HEK293 (cell line): ENCODE measurements around the gene PEX7.

Experiments used
- MZF1 ChIP-seq: fragments of 450-650 bp; formaldehyde crosslinking; IDR thresholded peaks from 2 replicates; pipeline ENCODE4 v1.5.1; 2017; ENCODE audit warnings: missing biosample characterization, missing genetic modification characterization, borderline replicate concordance
- YY2 ChIP-seq: fragments of 450-650 bp; formaldehyde crosslinking; IDR thresholded peaks from 2 replicates; pipeline ENCODE4 v1.5.1; 2016; ENCODE audit warnings: missing biosample characterization, missing genetic modification characterization
- ZFP3 ChIP-seq: fragments of 450-650 bp; formaldehyde crosslinking; IDR thresholded peaks from 2 replicates; pipeline ENCODE4 v1.5.1; 2016; ENCODE audit warnings: low read depth, missing biosample characterization, missing genetic modification characterization
- ZFP69B ChIP-seq: fragments of 450-650 bp; formaldehyde crosslinking; IDR thresholded peaks from 2 replicates; pipeline ENCODE4 v1.5.1; 2016; ENCODE audit warnings: missing biosample characterization, missing genetic modification characterization
- ZNF132 ChIP-seq: fragments of 450-650 bp; formaldehyde crosslinking; IDR thresholded peaks from 2 replicates; pipeline ENCODE4 v1.5.1; 2017; ENCODE audit warnings: missing biosample characterization, missing genetic modification characterization, borderline replicate concordance
- ZNF16 ChIP-seq: fragments of 450-650 bp; formaldehyde crosslinking; IDR thresholded peaks from 2 replicates; pipeline ENCODE4 v1.5.1; 2016; ENCODE audit warnings: low read depth, missing biosample characterization, missing genetic modification characterization
- ZNF19 ChIP-seq: fragments of 450-650 bp; formaldehyde crosslinking; IDR thresholded peaks from 2 replicates; pipeline ENCODE4; 2016; ENCODE audit warnings: missing biosample characterization, missing genetic modification characterization, low read depth
- ZNF214 ChIP-seq: fragments of 450-650 bp; formaldehyde crosslinking; IDR thresholded peaks from 2 replicates; pipeline ENCODE4 v1.5.1; 2017; ENCODE audit warnings: missing biosample characterization, mild to moderate bottlenecking, missing genetic modification characterization, borderline replicate concordance
- ZNF223 ChIP-seq: fragments of 450-650 bp; formaldehyde crosslinking; IDR thresholded peaks from 2 replicates; pipeline ENCODE4 v1.5.1; 2016; ENCODE audit warnings: missing biosample characterization, missing genetic modification characterization
- ZNF37A ChIP-seq: fragments of 450-650 bp; IDR thresholded peaks from 2 replicates; pipeline ENCODE4 v1.5.1; 2018; ENCODE audit warnings: missing biosample characterization, missing genetic modification characterization
- ZNF416 ChIP-seq: fragments of 450-650 bp; formaldehyde crosslinking; IDR thresholded peaks from 2 replicates; pipeline ENCODE4 v1.5.1; 2016; ENCODE audit warnings: missing biosample characterization, missing genetic modification characterization
- ZNF473 ChIP-seq: fragments of 450-650 bp; formaldehyde crosslinking; IDR thresholded peaks from 2 replicates; pipeline ENCODE4 v1.5.1; 2017; ENCODE audit warnings: missing biosample characterization, missing genetic modification characterization
- ZNF621 ChIP-seq: fragments of 450-650 bp; formaldehyde crosslinking; IDR thresholded peaks from 2 replicates; pipeline ENCODE4 v1.5.1; 2017; ENCODE audit warnings: missing biosample characterization, missing genetic modification characterization
- ZNF623 ChIP-seq: fragments of 450-650 bp; formaldehyde crosslinking; IDR thresholded peaks from 2 replicates; pipeline ENCODE4 v1.5.1; 2016; ENCODE audit warnings: missing biosample characterization, missing genetic modification characterization
- ZNF670 ChIP-seq: fragments of 450-650 bp; formaldehyde crosslinking; IDR thresholded peaks from 2 replicates; pipeline ENCODE4 v1.5.1; 2016; ENCODE audit warnings: missing biosample characterization, missing genetic modification characterization, low read depth
- TF ChIP-seq, protein P1 (sequence below): fragments of 450-650 bp; formaldehyde crosslinking; IDR thresholded peaks from 2 replicates; pipeline ENCODE4 v1.5.1; 2016; ENCODE audit warnings: missing biosample characterization, missing genetic modification characterization
- TF ChIP-seq, protein P2 (sequence below): fragments of 450-650 bp; formaldehyde crosslinking; conservative IDR thresholded peaks from 2 replicates; pipeline ENCODE4 v1.5.1; 2016; ENCODE audit warnings: low read depth, missing biosample characterization, missing genetic modification characterization
- TF ChIP-seq, protein P3 (sequence below): fragments of 450-650 bp; formaldehyde crosslinking; IDR thresholded peaks from 2 replicates; pipeline ENCODE4 v1.5.1; 2016; ENCODE audit warnings: missing biosample characterization, missing genetic modification characterization
- TF ChIP-seq, protein P4 (sequence below): fragments of 450-650 bp; formaldehyde crosslinking; IDR thresholded peaks from 2 replicates; pipeline ENCODE4 v1.5.1; 2016; ENCODE audit warnings: missing biosample characterization, missing genetic modification characterization, borderline replicate concordance
- TF ChIP-seq, protein P5 (sequence below): fragments of 450-650 bp; formaldehyde crosslinking; IDR thresholded peaks from 2 replicates; pipeline ENCODE4 v1.5.1; 2016; ENCODE audit warnings: missing biosample characterization, missing genetic modification characterization

Gene PEX7

DNA sequence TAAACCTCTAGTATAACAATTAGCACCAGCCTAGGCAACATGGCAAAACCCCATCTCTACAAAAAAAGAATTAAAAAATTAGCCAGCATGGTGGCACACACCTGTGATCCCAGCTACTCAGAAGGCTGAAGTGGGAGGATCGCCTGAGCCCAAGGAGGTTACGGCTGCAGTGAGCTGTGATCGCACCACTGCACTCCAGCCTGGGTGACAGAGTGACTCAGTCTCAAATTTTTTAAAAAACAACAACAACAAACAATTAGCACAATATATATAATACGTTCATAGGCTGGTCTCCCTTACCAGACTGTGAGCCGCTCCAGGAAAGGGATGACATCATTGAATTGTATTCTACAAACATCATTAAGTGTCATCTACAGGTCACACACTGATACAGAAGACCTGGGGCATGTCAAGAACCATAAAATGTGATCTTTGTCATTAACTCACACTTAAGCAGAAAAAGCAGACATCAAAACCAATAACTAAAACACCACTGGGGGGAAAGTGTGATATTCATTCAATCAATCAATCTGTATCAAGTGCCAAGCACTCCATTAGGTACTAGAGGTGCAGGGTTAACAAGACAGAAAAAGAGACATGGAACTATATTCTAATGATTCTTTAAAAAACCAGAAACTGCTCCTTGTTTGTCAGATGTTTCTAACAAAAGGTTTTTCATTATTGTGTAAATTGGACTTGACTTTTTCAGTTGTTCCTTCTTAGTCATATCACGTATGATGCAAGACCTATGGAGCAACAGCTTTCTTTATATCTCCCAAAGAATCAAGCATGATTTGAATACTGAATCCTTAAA is 48.0 kb upstream of the PEX7 start (continued):
- TF ChIP-seq, protein P1, sequence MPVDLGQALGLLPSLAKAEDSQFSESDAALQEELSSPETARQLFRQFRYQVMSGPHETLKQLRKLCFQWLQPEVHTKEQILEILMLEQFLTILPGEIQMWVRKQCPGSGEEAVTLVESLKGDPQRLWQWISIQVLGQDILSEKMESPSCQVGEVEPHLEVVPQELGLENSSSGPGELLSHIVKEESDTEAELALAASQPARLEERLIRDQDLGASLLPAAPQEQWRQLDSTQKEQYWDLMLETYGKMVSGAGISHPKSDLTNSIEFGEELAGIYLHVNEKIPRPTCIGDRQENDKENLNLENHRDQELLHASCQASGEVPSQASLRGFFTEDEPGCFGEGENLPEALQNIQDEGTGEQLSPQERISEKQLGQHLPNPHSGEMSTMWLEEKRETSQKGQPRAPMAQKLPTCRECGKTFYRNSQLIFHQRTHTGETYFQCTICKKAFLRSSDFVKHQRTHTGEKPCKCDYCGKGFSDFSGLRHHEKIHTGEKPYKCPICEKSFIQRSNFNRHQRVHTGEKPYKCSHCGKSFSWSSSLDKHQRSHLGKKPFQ (tag by site-specific recombination), result peak; percentile 79
- TF ChIP-seq MZF1 (tag by site-specific recombination), result no peak
- TF ChIP-seq ZNF19 (tag by site-specific recombination), result no peak
- TF ChIP-seq ZNF621 (tag by site-specific recombination), result no peak
- no peak for TF ChIP-seq ZNF416 (tag by site-specific recombination)
- TF ChIP-seq ZNF37A, result no peak
- TF ChIP-seq ZFP69B (tag by site-specific recombination), result peak; percentile 70
- TF ChIP-seq ZNF473, result no peak
- no peak for TF ChIP-seq ZNF623 (tag by site-specific recombination)
- TF ChIP-seq, protein P2, sequence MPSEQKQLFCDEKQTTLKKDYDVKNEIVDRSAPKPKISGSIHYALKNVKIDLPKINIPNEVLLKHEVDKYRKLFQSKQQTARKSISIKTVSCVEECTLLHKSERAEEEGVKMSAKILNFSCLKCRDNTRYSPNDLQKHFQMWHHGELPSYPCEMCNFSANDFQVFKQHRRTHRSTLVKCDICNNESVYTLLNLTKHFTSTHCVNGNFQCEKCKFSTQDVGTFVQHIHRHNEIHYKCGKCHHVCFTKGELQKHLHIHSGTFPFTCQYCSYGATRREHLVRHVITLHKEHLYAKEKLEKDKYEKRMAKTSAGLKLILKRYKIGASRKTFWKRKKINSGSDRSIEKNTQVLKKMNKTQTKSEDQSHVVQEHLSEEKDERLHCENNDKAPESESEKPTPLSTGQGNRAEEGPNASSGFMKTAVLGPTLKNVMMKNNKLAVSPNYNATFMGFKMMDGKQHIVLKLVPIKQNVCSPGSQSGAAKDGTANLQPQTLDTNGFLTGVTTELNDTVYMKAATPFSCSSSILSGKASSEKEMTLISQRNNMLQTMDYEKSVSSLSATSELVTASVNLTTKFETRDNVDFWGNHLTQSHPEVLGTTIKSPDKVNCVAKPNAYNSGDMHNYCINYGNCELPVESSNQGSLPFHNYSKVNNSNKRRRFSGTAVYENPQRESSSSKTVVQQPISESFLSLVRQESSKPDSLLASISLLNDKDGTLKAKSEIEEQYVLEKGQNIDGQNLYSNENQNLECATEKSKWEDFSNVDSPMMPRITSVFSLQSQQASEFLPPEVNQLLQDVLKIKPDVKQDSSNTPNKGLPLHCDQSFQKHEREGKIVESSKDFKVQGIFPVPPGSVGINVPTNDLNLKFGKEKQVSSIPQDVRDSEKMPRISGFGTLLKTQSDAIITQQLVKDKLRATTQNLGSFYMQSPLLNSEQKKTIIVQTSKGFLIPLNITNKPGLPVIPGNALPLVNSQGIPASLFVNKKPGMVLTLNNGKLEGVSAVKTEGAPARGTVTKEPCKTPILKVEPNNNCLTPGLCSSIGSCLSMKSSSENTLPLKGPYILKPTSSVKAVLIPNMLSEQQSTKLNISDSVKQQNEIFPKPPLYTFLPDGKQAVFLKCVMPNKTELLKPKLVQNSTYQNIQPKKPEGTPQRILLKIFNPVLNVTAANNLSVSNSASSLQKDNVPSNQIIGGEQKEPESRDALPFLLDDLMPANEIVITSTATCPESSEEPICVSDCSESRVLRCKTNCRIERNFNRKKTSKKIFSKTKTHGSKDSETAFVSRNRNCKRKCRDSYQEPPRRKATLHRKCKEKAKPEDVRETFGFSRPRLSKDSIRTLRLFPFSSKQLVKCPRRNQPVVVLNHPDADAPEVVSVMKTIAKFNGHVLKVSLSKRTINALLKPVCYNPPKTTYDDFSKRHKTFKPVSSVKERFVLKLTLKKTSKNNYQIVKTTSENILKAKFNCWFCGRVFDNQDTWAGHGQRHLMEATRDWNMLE (tag by site-specific recombination), result peak; percentile 46
- TF ChIP-seq ZNF670 (tag by site-specific recombination), result no peak
- TF ChIP-seq, protein P3, sequence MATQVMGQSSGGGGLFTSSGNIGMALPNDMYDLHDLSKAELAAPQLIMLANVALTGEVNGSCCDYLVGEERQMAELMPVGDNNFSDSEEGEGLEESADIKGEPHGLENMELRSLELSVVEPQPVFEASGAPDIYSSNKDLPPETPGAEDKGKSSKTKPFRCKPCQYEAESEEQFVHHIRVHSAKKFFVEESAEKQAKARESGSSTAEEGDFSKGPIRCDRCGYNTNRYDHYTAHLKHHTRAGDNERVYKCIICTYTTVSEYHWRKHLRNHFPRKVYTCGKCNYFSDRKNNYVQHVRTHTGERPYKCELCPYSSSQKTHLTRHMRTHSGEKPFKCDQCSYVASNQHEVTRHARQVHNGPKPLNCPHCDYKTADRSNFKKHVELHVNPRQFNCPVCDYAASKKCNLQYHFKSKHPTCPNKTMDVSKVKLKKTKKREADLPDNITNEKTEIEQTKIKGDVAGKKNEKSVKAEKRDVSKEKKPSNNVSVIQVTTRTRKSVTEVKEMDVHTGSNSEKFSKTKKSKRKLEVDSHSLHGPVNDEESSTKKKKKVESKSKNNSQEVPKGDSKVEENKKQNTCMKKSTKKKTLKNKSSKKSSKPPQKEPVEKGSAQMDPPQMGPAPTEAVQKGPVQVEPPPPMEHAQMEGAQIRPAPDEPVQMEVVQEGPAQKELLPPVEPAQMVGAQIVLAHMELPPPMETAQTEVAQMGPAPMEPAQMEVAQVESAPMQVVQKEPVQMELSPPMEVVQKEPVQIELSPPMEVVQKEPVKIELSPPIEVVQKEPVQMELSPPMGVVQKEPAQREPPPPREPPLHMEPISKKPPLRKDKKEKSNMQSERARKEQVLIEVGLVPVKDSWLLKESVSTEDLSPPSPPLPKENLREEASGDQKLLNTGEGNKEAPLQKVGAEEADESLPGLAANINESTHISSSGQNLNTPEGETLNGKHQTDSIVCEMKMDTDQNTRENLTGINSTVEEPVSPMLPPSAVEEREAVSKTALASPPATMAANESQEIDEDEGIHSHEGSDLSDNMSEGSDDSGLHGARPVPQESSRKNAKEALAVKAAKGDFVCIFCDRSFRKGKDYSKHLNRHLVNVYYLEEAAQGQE, result no peak
- TF ChIP-seq ZNF132 (tag by site-specific recombination), result no peak
- TF ChIP-seq ZNF214 (tag by site-specific recombination), result no peak
- no peak for TF ChIP-seq ZFP3 (tag by site-specific recombination)
- TF ChIP-seq, protein P4, sequence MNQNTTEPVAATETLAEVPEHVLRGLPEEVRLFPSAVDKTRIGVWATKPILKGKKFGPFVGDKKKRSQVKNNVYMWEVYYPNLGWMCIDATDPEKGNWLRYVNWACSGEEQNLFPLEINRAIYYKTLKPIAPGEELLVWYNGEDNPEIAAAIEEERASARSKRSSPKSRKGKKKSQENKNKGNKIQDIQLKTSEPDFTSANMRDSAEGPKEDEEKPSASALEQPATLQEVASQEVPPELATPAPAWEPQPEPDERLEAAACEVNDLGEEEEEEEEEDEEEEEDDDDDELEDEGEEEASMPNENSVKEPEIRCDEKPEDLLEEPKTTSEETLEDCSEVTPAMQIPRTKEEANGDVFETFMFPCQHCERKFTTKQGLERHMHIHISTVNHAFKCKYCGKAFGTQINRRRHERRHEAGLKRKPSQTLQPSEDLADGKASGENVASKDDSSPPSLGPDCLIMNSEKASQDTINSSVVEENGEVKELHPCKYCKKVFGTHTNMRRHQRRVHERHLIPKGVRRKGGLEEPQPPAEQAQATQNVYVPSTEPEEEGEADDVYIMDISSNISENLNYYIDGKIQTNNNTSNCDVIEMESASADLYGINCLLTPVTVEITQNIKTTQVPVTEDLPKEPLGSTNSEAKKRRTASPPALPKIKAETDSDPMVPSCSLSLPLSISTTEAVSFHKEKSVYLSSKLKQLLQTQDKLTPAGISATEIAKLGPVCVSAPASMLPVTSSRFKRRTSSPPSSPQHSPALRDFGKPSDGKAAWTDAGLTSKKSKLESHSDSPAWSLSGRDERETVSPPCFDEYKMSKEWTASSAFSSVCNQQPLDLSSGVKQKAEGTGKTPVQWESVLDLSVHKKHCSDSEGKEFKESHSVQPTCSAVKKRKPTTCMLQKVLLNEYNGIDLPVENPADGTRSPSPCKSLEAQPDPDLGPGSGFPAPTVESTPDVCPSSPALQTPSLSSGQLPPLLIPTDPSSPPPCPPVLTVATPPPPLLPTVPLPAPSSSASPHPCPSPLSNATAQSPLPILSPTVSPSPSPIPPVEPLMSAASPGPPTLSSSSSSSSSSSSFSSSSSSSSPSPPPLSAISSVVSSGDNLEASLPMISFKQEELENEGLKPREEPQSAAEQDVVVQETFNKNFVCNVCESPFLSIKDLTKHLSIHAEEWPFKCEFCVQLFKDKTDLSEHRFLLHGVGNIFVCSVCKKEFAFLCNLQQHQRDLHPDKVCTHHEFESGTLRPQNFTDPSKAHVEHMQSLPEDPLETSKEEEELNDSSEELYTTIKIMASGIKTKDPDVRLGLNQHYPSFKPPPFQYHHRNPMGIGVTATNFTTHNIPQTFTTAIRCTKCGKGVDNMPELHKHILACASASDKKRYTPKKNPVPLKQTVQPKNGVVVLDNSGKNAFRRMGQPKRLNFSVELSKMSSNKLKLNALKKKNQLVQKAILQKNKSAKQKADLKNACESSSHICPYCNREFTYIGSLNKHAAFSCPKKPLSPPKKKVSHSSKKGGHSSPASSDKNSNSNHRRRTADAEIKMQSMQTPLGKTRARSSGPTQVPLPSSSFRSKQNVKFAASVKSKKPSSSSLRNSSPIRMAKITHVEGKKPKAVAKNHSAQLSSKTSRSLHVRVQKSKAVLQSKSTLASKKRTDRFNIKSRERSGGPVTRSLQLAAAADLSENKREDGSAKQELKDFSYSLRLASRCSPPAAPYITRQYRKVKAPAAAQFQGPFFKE, result no peak
- no peak for TF ChIP-seq ZNF16 (tag by site-specific recombination)
- TF ChIP-seq ZNF223 (tag by site-specific recombination), result no peak
- TF ChIP-seq, protein P5, sequence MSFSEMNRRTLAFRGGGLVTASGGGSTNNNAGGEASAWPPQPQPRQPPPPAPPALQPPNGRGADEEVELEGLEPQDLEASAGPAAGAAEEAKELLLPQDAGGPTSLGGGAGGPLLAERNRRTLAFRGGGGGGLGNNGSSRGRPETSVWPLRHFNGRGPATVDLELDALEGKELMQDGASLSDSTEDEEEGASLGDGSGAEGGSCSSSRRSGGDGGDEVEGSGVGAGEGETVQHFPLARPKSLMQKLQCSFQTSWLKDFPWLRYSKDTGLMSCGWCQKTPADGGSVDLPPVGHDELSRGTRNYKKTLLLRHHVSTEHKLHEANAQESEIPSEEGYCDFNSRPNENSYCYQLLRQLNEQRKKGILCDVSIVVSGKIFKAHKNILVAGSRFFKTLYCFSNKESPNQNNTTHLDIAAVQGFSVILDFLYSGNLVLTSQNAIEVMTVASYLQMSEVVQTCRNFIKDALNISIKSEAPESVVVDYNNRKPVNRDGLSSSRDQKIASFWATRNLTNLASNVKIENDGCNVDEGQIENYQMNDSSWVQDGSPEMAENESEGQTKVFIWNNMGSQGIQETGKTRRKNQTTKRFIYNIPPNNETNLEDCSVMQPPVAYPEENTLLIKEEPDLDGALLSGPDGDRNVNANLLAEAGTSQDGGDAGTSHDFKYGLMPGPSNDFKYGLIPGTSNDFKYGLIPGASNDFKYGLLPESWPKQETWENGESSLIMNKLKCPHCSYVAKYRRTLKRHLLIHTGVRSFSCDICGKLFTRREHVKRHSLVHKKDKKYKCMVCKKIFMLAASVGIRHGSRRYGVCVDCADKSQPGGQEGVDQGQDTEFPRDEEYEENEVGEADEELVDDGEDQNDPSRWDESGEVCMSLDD (tag by site-specific recombination), result no peak
- TF ChIP-seq YY2, result no peak
